Epithelial cell of esophagus (primary cell): ENCODE measurements around the gene ABTB1.

Source experiments
- DNase-seq: peaks from one replicate; pipeline ENCODE4 v3.0.0; 2010; ENCODE audit warnings: low read depth
- H3K4me3 ChIP-seq: 2 replicates; pipeline ENCODE4 v1.5.1; 2011; ENCODE audit warnings: mild to moderate bottlenecking, low read length, control low read depth
- CTCF ChIP-seq: IDR thresholded peaks from 2 replicates; pipeline ENCODE4 v1.5.1; 2011; ENCODE audit warnings: low read depth, mild to moderate bottlenecking, low read length, control low read depth, inconsistent platforms; ENCODE audit not compliant: insufficient read depth; ENCODE audit errors: missing control alignments

Gene ABTB1

DNA sequence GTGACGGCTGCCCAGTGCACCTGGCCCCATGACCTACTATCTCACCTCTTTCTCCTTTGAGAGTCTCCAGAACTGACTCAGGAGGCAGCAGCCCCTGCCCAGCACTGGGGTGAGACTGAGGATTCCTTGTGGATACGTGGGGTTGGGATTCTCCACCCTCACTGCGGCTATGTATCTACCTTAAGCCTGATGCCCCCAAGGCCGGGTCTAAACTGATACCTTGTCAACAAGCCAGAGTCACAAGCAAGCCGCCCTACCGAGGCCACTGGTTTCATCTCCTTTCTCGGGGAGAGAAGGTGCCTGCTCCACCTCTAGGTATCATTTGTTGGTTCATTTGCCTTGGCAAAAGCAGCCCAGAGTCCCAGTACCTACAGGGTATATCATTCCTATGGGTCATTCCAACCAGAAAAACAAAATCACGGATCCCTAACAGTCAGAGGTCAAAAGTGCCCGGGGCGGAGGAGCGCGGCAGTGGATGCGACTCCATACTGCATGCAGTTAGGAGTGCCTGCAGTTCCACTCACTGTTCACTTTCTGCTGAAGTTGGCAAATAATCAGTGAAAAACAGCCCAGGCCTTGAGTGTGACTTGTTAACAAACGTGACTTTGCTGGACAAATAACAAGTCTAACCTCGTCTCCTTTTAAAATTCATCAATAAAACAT, 47.5 kb downstream of the ABTB1 start:
- TF ChIP-seq CTCF, result no peak
- H3K4me3 ChIP-seq, result no peak overlapping the region
- DNase-seq, result no peak

DNA sequence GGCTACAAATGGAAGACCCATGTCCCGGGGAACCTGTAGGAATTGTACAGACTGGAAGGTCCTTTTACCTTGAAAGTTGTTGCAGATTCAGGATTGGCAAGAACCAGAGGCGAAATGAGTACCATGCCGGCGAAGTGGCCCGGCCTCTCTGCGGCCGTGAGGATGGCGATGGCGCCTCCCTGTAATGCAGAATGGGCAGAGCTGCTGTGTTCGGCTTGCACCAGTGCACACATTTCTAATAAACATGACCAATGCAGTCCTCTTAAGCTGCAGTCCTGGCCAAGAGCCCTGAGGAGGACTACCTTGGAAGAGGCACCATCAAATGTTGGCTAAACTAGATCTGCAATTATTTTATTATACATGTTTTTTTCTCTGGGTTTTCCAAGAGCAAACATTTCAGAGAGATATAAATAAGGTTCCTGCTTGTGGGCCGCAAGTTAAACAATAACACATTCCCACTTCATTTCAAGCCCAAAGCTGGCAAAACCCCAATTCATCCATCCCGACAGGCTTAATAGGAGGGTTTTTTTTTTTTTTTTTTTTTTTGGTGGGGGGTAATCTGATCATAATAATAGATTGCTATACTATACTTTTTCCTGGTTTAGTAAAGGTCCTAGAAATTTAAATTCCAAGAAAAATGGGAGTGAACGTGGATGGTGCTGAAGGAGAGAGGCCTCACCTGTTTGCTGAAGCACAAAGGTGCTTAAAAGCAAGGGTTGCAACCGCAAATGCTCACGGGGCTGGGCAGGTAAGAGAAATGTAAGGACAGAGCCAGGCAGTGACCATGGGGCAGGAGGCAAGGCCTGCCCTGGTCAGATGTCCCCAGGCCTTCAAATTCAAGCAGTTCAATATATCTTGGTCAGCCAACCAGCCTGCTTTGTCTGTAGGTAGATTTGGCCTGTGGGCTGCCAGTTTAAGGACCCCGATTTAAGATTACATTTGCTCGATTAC, 48.5 kb downstream of the ABTB1 start:
- DNase-seq, result no peak
- H3K4me3 ChIP-seq, result no peak overlapping the region
- no peak for TF ChIP-seq CTCF

DNA sequence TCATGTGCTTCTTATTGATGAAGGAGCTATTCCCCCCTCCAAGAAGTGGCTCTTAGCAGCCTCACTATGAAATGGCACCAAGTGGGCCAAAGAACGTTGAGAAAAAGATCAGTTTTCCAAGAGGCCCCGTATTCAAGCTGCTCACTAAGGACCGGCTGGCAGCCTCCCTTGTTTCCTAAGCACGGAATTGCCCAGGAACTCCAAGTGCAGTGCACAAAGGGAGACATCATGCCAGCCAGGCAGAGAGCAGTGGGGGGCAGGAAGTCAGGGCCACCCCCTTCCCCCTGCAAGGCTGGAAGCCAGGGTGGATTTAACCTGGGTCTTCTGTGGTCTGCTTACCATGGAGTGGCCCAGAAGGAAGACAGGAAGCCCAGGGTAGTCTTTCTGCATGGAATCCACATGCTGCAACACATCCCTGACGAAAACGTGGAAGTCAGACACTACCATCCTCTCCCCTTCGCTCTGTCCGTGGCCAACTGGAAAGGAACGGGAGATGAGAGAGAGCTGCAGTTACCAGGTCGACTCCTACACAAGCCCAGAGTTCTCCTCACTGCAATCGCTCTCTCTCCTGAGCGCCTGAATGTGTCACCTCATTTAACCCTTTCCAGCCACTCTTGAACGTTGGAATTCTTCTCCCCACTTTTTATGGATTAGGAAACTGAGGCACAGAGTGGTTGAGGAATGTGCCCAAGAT, 49.5 kb downstream of the ABTB1 start:
- no peak for TF ChIP-seq CTCF
- no peak for DNase-seq
- no peak overlapping the region for H3K4me3 ChIP-seq

- H3K4me3 ChIP-seq, result no peak overlapping the region
- no peak for DNase-seq
- TF ChIP-seq CTCF, result no peak
Observed at GRCh38 chr3:127723011-127723567, 50.3 kb downstream of the ABTB1 start.

DNA sequence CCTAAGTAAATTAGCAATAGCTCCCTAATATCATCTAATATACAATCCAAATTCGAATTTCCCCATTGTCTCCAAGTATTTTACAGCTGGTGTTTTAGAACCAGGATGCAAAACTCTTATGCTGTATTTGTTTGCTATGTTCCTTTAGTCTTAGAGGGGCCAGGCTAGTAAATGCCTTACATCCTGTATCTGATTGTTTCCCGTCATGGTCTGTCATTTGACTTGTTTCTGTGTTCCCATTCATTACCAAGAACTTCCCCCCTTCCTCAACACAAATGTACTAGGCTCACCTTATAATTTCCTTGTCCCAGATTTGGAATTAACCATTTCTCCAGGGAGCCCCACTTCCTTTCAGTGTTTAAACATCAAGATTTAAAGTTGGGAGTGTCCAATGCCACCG, 54.1 kb downstream of the ABTB1 start:
- no peak for DNase-seq
- no peak overlapping the region for H3K4me3 ChIP-seq
- no peak for TF ChIP-seq CTCF

- no peak for TF ChIP-seq CTCF
- DNase-seq, result no peak
- no peak overlapping the region for H3K4me3 ChIP-seq
Observed at GRCh38 chr3:127728417-127729015, 55.8 kb downstream of the ABTB1 start.
